GM19035 (cell line): ENCODE measurements around the gene TMEM205.
"Not testable (repeated sequence)": the region's sequence is repeated elsewhere in the genome, so short reads cannot be mapped to it uniquely, and the experiment has no call there.

Source experiments
- ATAC-seq: cut with Tn5 transposase; IDR thresholded peaks from one replicate; pipeline ENCODE4 v1.9.1; 2021; ENCODE audit not compliant: unreplicated experiment

The TMEM205 gene

GRCh38 chr19:11373166-11373884 lies 27.3 kb upstream of the TMEM205 start:
- ATAC-seq = no peak

GRCh38 chr19:11370744-11371143 lies 24.7 kb upstream of the TMEM205 start:
- no peak for ATAC-seq

GRCh38 chr19:11367528-11367927 lies 21.5 kb upstream of the TMEM205 start:
- no peak for ATAC-seq

DNA sequence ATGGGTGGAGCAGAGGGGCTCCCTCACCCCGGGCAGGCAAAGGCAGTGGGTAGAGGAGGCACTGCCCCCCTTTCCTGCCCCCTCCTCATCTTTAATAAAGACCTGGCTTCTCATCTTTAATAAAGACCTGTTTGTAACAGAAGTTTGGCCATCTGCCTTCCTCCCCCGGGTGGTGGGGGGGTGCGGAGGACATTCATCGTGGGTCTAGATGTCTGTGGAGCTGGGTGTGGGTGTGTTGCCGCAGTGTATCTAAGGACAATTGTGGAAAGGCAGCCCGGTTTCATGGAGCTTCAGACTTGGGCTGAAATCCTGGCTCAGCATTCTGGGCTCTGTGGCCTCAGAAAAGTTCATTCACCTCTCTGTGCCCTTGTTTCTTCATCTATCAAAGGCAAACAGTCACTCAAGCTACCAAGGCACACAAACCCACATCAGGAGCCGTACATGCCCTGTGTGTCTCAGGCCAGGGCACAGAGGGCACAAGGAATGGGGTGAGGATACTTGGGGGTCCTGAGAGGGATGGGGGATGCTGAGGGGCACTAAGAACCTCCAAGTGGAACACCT lies 19.6 kb upstream of the TMEM205 start:
- ATAC-seq = no peak

DNA sequence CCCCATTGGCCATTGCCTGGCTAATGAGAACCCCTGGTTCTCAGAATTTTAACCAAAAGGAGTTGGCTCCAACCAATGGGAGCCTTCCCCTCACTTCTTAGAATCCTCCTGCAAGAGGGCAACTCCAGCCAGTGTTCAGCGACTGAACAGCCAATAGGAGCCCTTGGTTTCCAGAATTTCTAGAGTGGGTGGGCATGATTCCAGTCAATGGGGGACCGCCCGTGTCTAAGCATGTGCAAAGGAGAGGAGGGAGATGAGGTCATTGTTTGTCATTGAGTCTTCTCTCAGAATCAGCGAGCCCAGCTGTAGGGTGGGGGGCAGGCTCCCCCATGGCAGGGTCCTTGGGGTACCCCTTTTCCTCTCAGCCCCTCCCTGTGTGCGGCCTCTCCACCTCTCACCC lies 18.9 kb upstream of the TMEM205 start:
- ATAC-seq = no peak

DNA sequence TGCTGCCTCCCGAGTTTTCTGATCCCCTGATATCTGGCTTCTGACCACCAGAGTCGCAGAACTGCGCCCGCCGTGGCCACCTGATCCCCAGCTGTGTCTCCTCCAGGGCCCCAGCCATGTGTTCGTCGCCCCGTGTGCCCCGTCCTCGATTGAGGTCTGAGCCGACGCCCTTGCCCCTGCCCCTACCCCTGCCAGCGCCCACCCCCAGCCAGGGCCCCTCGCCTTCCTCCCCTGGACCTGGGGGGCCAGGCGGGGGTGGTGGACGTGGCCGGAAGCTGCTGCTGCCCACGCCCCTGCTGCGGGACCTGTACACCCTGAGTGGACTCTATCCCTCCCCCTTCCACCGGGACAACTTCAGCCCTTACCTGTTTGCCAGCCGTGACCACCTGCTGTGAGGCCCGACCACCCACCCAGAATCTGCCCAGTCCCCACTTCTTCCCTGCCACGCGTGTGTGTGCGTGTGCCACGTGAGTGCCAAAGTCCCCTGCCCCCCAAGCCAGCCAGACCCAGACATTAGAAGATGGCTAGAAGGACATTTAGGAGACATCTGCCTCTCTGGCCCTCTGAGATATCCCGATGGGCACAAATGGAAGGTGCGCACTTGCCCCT lies 18.3 kb upstream of the TMEM205 start:
- no peak for ATAC-seq

DNA sequence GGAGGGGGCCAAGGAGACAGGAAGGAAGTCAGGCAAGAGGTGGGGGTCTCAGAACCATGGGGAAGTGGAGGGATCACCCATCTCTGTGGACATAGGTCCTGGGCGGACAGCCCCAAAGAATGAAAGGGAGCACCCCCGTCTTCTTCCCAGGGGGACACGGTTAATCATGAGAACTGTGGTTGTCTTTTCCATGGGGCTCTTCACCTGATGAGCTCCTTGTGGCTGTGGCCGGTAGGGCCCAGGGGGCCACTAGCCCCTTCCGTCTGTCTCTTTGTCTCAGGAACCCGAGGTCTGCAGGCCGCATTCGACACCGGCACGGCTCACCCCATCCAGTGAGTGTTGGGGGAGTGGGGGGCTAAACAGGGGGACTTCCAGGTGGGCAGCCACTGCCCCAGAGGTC lies 17.8 kb upstream of the TMEM205 start:
- no peak for ATAC-seq

DNA sequence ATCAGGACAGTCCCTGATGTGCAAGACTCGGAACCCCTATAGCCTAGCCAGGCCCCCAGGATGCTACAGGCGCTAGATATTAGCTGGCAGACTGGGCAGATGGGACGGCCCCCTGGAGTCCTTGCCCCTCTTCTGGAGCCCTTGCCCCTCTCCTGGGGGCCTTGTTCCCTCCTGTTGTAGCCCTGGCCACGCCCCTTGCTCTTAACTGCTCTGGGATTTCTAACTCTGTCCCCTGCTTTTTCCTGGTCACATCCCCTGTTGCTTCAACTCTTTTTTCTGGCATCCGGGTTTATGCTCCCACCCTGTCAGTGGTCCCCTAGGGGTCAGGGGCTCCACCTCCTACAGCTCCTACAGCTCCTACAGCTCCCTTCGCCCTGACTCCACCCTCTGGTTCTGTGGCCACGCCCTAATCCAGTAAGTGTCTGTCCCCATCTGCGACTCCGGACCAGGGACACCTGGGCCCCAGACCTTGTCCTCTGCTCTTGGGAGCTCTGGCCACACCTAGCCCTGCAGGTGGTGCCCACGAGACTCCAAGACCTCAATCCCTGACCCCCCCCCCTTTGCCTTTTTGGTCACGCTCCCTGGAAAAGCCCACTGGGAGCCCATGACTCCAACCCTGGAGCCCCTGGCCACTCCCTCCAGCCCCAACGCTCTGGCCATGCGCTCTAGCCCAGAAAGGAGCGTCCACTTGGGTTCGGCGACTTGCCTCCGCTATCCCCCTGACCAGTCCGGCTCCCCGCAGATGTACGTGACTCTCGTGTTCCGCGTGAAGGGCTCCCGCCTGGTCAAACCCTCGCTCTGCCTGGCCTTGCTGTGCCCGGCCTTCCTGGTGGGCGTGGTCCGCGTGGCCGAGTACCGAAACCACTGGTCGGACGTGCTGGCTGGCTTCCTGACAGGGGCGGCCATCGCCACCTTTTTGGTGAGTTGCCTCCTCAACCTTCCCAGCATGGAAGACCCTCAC lies 16.0 kb upstream of the TMEM205 start:
- no peak for ATAC-seq

DNA sequence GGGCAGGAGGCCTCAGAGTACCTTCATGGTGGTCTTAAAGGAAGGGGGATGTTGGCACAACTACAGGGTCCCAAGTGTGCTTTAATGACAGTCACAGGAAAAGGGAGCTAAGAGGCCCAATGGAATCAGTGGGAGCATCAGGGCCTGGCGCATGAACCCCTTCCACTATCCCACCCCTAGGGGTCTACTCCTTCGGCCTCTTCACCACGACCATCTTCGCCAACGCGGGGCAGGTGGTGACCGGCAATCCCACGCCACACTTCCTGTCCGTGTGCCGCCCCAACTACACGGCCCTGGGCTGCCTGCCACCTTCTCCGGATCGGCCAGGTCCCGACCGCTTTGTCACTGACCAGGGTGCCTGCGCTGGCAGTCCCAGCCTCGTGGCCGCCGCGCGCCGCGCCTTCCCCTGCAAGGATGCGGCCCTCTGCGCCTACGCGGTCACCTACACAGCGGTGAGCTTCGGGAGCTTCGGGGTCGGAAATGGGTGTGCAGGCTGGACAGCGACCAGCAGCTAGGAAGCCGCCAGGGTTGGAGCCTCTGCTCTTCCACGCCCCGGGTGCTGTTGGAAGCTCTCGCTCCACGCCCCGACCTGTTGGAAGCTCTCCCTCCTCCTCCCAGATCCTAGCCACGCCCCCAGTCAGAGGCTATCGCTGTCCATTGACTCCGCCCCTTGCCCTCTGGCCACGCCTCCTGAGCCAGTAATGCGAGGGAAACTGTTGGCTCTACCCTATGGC lies 15.1 kb upstream of the TMEM205 start:
- no peak for ATAC-seq

DNA sequence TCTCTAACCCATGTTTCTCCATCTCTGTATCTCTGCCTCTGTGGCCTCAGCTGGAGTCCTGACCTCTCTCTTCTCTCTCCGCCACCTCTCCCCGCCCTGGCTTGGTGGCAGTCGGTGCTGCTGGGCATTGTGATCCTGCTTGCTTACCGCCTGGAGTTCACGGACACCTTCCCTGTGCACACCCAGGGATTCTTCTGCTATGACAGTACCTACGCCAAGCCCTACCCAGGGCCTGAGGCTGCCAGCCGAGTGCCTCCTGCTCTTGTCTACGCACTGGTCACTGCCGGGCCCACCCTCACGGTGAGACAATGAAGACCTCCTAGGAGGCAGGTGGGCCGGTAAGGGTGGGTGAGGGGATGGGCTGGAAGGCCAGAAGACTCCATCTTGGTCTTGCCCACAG lies 13.4 kb upstream of the TMEM205 start:
- no peak for ATAC-seq

- no peak for ATAC-seq
These were observed 10.8 kb upstream of the TMEM205 start for GRCh38 chr19:11356676-11357550.

DNA sequence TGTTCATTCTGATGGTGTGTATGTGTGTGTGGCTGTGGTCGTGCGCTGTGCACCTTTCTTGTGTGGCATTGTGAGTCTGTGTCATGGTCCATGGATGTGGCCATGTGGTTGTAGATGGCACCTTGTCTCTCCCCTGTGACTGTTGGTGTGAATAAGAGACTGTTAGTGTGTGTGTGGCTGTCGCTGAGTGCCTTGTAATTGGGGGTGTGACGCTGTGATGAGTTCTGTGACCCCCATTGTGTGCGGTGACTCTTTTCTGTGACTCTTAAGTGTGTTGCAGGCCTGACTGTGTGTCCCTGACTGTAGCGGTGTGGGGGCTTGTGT lies 10.0 kb upstream of the TMEM205 start:
- ATAC-seq = no peak

DNA sequence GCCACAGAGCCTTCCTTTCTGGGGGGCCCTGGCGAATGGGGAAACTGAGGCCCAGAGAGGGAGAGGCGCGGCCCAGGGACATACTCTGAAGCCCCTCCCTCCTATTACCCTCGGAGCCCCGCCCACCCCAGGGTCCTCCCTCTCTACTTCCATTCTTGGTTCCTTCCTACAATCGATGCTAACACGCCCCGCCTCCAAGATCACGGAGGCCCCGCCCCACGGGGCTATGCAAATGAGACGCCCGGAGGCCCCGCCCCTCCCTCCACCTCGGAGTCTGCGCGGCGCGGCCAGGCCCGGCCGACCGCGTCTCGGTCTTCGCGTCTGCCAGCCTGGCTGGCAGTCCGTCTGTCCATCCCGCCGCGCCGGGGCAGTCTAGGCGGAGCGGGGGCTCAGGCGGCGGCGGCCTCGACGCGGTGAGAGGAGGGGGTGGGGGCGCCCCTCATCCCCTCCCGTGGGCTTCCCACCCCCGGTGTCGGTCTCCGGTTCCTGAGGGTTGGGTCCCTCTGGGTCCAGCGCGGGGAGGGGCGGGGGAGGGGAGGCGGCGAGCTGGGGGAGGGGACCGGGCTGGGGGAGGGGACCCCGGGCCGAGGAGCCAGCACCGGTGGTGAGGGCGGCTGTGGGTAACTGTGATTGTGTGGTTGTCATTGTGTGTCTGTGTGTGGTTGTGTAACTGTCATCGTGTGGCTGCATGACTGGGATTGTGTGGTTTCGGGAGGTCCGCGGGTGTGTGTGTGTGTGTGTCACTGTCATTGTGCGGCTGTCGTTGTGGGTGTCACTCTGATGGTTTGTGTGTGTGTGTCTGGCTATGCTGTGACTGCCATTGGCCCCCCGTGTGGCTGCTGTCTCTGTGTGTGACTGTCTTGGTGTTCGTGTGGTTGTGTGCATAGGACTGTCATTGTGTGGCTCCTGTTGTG lies 9.3 kb upstream of the TMEM205 start, which contains the start of gene PLPPR2:
PLPPR2 (plus strand) TSS at position 273 of the 914 bp plus-strand sequence. CDS start 2,242 bp downstream, outside the sequence.
- ATAC-seq = no peak

DNA sequence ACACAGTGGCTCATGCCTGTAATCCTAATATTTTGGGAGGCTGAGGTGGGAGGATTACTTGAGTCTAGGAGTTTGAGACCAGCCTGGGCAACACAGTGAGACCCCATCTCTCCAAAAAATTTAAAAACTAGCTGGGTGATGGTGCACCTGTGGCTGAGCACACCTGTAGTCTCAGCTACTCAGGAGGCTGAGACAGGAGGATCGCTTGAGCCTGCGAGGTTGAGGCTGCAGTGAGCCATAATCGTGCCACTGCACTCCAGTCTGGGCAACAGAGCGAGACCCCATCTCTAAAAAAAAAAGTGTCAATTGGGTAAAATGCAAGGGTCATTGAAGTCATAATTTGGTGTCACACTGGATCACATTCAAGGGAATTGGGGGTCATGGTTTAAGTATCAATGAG lies 8.0 kb upstream of the TMEM205 start:
- ATAC-seq = not testable (repeated sequence)

GRCh38 chr19:11349171-11349570 lies 3.1 kb upstream of the TMEM205 start:
- ATAC-seq = no peak

DNA sequence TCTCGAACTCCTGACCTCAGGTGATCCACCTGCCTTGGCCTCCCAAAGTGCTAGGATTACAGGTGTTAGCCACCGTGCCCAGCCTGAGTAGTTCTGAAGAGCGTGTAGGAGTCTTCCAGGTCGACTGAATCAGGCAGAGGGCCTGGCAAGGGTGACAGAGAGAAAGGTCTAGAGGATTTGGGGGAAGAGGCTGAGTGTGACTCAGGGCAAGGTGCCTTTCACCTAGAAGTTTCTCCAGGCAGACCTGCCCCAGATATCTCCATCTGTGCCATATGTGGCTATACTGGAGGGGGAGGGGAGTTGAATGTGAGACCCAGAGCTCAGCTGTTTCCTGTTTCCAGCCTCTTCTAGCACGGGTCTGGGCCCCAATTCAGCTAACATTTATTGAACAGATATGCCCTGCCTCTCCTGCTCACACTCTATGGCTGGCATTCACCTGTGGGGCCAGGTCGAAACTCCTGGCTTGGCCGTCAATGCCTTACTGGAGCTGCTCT lies 1.5 kb upstream of the TMEM205 start:
- no peak for ATAC-seq

GRCh38 chr19:11345122-11345803 lies 805 bp downstream of the TMEM205 start:
- ATAC-seq = no peak

DNA sequence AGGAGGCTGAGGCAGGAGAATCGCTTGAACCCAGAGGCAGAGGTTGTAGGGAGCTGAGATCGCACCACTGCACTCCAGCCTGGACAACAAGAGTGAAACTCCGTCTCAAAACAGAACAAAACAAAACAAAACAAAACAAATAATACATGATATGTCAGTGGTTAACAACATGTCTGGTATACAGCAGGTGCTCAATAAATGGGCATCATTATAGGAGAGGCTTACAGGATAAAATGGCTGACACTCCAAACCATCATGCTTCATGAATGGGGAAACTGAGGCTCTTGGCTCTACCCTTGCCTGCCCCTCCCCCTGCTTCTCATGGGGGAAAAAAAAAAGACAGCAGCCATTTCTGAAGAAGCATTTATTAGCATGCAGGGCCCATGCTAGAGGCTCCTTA lies 3.6 kb downstream of the TMEM205 start:
- no peak for ATAC-seq
